ENCODE measurements around the gene C17orf75. TPM values are rescaled to one million over a fixed set of nuclear protein-coding genes. Genes with fewer than 3 reads are reported as not detected.

The C17orf75 gene
- total RNA-seq, 1 experiment from 2014 or later = 22.5 TPM

DNA sequence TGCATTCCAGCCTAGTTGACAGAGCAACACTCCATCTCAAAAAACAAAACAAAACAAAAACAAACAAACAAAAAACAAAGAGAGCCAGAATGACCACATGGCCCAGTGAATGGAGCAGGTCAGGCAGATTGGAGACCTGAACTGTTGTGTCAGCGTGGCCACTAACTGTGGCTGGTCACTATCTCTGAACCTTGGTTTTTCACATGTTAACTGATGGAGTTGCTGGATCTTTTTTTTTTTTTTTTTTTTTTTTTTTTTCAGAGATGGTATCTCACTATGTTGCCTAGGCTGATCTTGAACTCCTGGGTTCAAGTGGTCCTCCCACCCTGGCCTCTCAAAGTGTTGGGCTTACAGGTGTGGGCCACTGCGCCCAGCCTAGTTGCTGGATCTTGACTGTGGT lies 44.5 kb downstream of the C17orf75 start:
- H3K4me2 ChIP-seq (ENCODE audit: low read length) = no peak overlapping the region
- no peak overlapping the region for H3K9ac ChIP-seq (ENCODE audit: low read length)
- no peak overlapping the region for H3K27ac ChIP-seq (ENCODE audit: low read depth, low read length)
- H3K27me3 ChIP-seq (ENCODE audit: insufficient read depth, low read length) = no peaks in the 10 kb centered on the region
- no peaks in the 10 kb centered on the region for H3K36me3 ChIP-seq (ENCODE audit: control insufficient read depth in 1 of 2, insufficient read depth in 2 of 2, low read length in 2 of 2)
- no peaks in the 10 kb centered on the region for H3K4me1 ChIP-seq (ENCODE audit: control insufficient read depth in 1 of 2, insufficient read depth in 2 of 2, low read length in 2 of 2)
- no peak overlapping the region for H3K4me3 ChIP-seq (replicated peaks in 1 of 2; ENCODE audit: low read depth in 1 of 2, low read length in 2 of 2)
- H3K9me3 ChIP-seq (ENCODE audit: control insufficient read depth in 1 of 2, insufficient read depth in 1 of 2, low read depth in 1 of 2, low read length in 2 of 2) = no peaks in the 10 kb centered on the region
- no peaks in the 10 kb centered on the region for H3K79me2 ChIP-seq (ENCODE audit: insufficient read depth, low read length)
- ChIA-PET RAD21 (ENCODE audit: low non-redundant PET in 1 of 2, low total read pairs in 2 of 2, uncharacterized antibody in 2 of 2, unreplicated experiment in 2 of 2) (no interaction called here), CTCF (no interaction called here), POLR2A (no interaction called here)
- ATAC-seq (no peak), DNase-seq (ENCODE audit: low read depth, low spot score) (no peak)
- no TSS peak for BruUV-seq (replicated peaks)
- no peak overlapping the region for H2AFZ ChIP-seq (ENCODE audit: low read depth, low read length, poor library complexity, severe bottlenecking)
- no peaks in the 10 kb centered on the region for H3K9me2 ChIP-seq (ENCODE audit: insufficient read depth)
- TF ChIP-seq EZH2phosphoT487 (IDR thresholded peaks at IDR 0.05; ENCODE audit: borderline replicate concordance) (no peak), FOSL1 (IDR thresholded peaks at IDR 0.05; ENCODE audit: low read depth) (no peak), SP1 (IDR thresholded peaks at IDR 0.05; ENCODE audit: low read depth) (no peak), JUND (IDR thresholded peaks at IDR 0.05) (no peak), TCF7L2 (IDR thresholded peaks at IDR 0.05; ENCODE audit: borderline replicate concordance, extremely low read depth, insufficient read depth, insufficient read length) (no peak), MAX (IDR thresholded peaks at IDR 0.05) (no peak), CEBPB (IDR thresholded peaks at IDR 0.05; ENCODE audit: low read depth) (no peak), ZBTB33 (IDR thresholded peaks at IDR 0.05; ENCODE audit: extremely low read depth, insufficient replicate concordance, low read length) (no peak)
- TF ChIP-seq, protein P1, sequence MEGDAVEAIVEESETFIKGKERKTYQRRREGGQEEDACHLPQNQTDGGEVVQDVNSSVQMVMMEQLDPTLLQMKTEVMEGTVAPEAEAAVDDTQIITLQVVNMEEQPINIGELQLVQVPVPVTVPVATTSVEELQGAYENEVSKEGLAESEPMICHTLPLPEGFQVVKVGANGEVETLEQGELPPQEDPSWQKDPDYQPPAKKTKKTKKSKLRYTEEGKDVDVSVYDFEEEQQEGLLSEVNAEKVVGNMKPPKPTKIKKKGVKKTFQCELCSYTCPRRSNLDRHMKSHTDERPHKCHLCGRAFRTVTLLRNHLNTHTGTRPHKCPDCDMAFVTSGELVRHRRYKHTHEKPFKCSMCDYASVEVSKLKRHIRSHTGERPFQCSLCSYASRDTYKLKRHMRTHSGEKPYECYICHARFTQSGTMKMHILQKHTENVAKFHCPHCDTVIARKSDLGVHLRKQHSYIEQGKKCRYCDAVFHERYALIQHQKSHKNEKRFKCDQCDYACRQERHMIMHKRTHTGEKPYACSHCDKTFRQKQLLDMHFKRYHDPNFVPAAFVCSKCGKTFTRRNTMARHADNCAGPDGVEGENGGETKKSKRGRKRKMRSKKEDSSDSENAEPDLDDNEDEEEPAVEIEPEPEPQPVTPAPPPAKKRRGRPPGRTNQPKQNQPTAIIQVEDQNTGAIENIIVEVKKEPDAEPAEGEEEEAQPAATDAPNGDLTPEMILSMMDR (IDR thresholded peaks at IDR 0.05 in 2 of 3, conservative IDR thresholded peaks at IDR 0.05 in 1 of 3; ENCODE audit: borderline replicate concordance in 1 of 3, insufficient read depth in 1 of 3, low read depth in 2 of 3, low read length in 2 of 3) = no peak
- H4K20me1 ChIP-seq (ENCODE audit: insufficient read depth) = no peaks in the 10 kb centered on the region
- intact Hi-C loops (cut with micrococcal nuclease) = no loop called here

All from HCT116 (cell line).